K562 (cell line): ENCODE results near the gene METAP1. TPM values are rescaled to one million over a fixed set of nuclear protein-coding genes. Genes with fewer than 3 reads are reported as not detected.

ENCODE experiments used
- ATAC-seq: fragments of 200-7000 bp; cut with Tn5 transposase; 3 replicates; pipeline ENCODE4 v1.9.1; 2020; ENCODE audit warnings: moderate library complexity
- BruUV-seq: library from RNA; stranded (reverse); fragments of 400-500 nt; replicated peaks from 2 replicates; lab custom pipeline; 2021; lab: Mats Ljungman, UMichigan
- CTCF ChIA-PET: fragments of 300-600 bp; formaldehyde crosslinking; extraction: SDS; loops from one replicate; lab custom pipeline; 2021; ENCODE audit warnings: low intra/inter-chr PET ratio; lab: Yijun Ruan, JAX
- POLR2A ChIA-PET: fragments of 300-600, 350-650 bp; sonication (Branson Sonifier 250); formaldehyde crosslinking; extraction: SDS; loops from one replicate; lab custom pipeline; 2021; ENCODE audit warnings: antibody characterized with exemption, inconsistent platforms; lab: Yijun Ruan, JAX
- DNase-seq, 4 experiments: peaks; one replicate each; pipeline versions ENCODE4 v3.0.0 to v3.0.0-alpha.2; 2011 to 2018; ENCODE audit warnings: low spot score in 3 of 4, mixed read lengths in 3 of 4; ENCODE audit errors: extremely low read depth in 1 of 4
- FAIRE-seq: peaks from 2 replicates; lab custom pipeline; 2011; peaks lifted over from hg19 to GRCh38; lab: Jason Lieb, UNC
- H2AFZ ChIP-seq: 2 replicates; pipeline ENCODE4 v1.6.0; 2011; ENCODE audit warnings: low read depth, low read length, control low read depth, inconsistent platforms
- H3K27ac ChIP-seq: fragments of 200-600 bp; 3 replicates; pipeline ENCODE4 v1.8.0; 2011; ENCODE audit warnings: low read depth, mild to moderate bottlenecking, control low read depth, inconsistent platforms, low read length, moderate library complexity, mixed read lengths; ENCODE audit errors: extremely low read depth
- H3K27me3 ChIP-seq, 2 experiments: fragments of 300-600 bp in 1 of 2; 2 replicates in 1 of 2; 3 replicates in 1 of 2; pipeline versions ENCODE4 v1.6.0 to v1.8.0; 2011; ENCODE audit warnings: inconsistent platforms in 2 of 2, low read length in 2 of 2, mild to moderate bottlenecking in 1 of 2, mixed read lengths in 1 of 2, moderate library complexity in 1 of 2; ENCODE audit not compliant: control insufficient read depth in 2 of 2, insufficient read depth in 2 of 2
- H3K36me3 ChIP-seq: fragments of 300-600 bp; 3 replicates; pipeline ENCODE4 v1.8.0; 2011; ENCODE audit warnings: mild to moderate bottlenecking, low read length, inconsistent platforms; ENCODE audit not compliant: control insufficient read depth, insufficient read depth
- H3K4me1 ChIP-seq, 2 experiments: fragments of 200-600 bp in 1 of 2; replicated peaks in 1 of 2; 2 replicates in 1 of 2; 3 replicates in 1 of 2; pipeline versions ENCODE4 v1.5.1 to v1.8.0; 2011; ENCODE audit warnings: inconsistent platforms in 2 of 2, low read length in 2 of 2, mild to moderate bottlenecking in 1 of 2, mixed read lengths in 1 of 2, moderate library complexity in 1 of 2; ENCODE audit not compliant: control insufficient read depth in 2 of 2, insufficient read depth in 2 of 2
- H3K4me2 ChIP-seq: 2 replicates; pipeline ENCODE4 v1.6.1; 2011; ENCODE audit warnings: low read length, control low read depth, inconsistent platforms, mixed read lengths; ENCODE audit not compliant: insufficient read depth
- H3K4me3 ChIP-seq: fragments of 200-600 bp; sonication (generic), shearing (Covaris generic); 2 replicates; pipeline ENCODE4 v1.5.1; 2016; ENCODE audit warnings: control low read depth, inconsistent platforms
- H3K79me2 ChIP-seq: fragments of 200-600 bp; 3 replicates; pipeline ENCODE4 v1.8.0; 2011; ENCODE audit warnings: low read length, inconsistent platforms; ENCODE audit not compliant: control insufficient read depth, insufficient read depth
- H3K9ac ChIP-seq, 2 experiments: 2 replicates each; pipeline versions ENCODE4 v1.6.0 to v1.6.1; 2011; ENCODE audit warnings: low read depth in 2 of 2, low read length in 2 of 2, control low read depth in 1 of 2, inconsistent platforms in 1 of 2, mild to moderate bottlenecking in 1 of 2, mixed read lengths in 1 of 2; ENCODE audit not compliant: insufficient read depth in 1 of 2
- H3K9me1 ChIP-seq: one replicate; pipeline ENCODE4 v1.6.0; 2011; ENCODE audit warnings: inconsistent platforms, mild to moderate bottlenecking, low read length, moderate library complexity; ENCODE audit not compliant: control insufficient read depth, insufficient read depth
- H3K9me3 ChIP-seq: replicated peaks from 2 replicates; pipeline ENCODE4 v1.5.1; 2011; ENCODE audit warnings: low read depth, low read length, inconsistent platforms; ENCODE audit not compliant: control insufficient read depth, insufficient read depth
- H4K20me1 ChIP-seq: replicated peaks from 2 replicates; pipeline ENCODE4 v1.6.1; 2011; ENCODE audit warnings: low read length, inconsistent platforms, mixed read lengths; ENCODE audit not compliant: control insufficient read depth, insufficient read depth
- HLTF ChIP-seq: fragments of 450-650 bp; IDR thresholded peaks from 2 replicates; pipeline ENCODE4 v1.6.1; 2016
- MNT ChIP-seq, 2 experiments: fragments of 450-650 bp; conservative IDR thresholded peaks; 2 replicates each; pipeline ENCODE4 v1.6.1; 2017; ENCODE audit warnings: mild to moderate bottlenecking in 2 of 2, moderate library complexity in 2 of 2
- POU5F1 ChIP-seq: fragments of 150-350 bp; IDR thresholded peaks from 2 replicates; pipeline ENCODE4 v1.6.1; 2014; ENCODE audit warnings: borderline replicate concordance, low read length, low read depth, mild to moderate bottlenecking; ENCODE audit not compliant: partially characterized antibody
- ZNF511 ChIP-seq: sonication (generic); formaldehyde crosslinking; IDR thresholded peaks from 2 replicates; pipeline ENCODE4 v1.8.0; 2022; ENCODE audit warnings: mild to moderate bottlenecking, missing genetic modification reagents
- in situ Hi-C: fragments of 300-500 bp; cut with MboI; formaldehyde crosslinking; loops from 4 replicates; pipeline ENCODE4 v1.15.0; 2018; ENCODE audit warnings: inconsistent platforms, mixed read lengths
- intact Hi-C: fragments of 100-400 bp; cut with micrococcal nuclease; formaldehyde crosslinking; loops from 2 replicates; pipeline ENCODE4 v1.14.2; 2022
- polyA plus RNA-seq, 8 experiments: library from polyadenylated mRNA; depleted of rRNA in 4 of 8; stranded (reverse) in 5 of 8; unstranded in 3 of 8; fragments of >200 nt; fragmentation: Nextera tagmentation in 2 of 8; fragmentation: Illumina TruSeq in 1 of 8; extraction: Ambion mirVana in 2 of 8; extraction: Trizol in 1 of 8; gene quantifications; 2 replicates each; pipeline versions ENCODE4 v1.2.1 to v1.2.3, GENCODE V29; 2011 to 2014; ENCODE audit warnings: inconsistent platforms in 1 of 8, missing spikeins in 1 of 8
- total RNA-seq, 7 experiments: library from RNA; depleted of rRNA in 6 of 7; stranded (reverse); fragments of >200 nt in 6 of 7; fragmentation: Illumina TruSeq in 2 of 7; extraction: Trizol in 2 of 7; gene quantifications; 2 replicates each; pipeline versions ENCODE4 v1.2.1 to v1.2.3, GENCODE V29; 2011 to 2021; ENCODE audit warnings: low replicate concordance in 1 of 7

Gene METAP1
- total and polyA plus RNA-seq, 9 of the 15 experiments (the other 6 are each of a cell fraction or from before 2014, with no cell fraction given) = 31.4 to 77.6 (median 59.5) TPM

DNA sequence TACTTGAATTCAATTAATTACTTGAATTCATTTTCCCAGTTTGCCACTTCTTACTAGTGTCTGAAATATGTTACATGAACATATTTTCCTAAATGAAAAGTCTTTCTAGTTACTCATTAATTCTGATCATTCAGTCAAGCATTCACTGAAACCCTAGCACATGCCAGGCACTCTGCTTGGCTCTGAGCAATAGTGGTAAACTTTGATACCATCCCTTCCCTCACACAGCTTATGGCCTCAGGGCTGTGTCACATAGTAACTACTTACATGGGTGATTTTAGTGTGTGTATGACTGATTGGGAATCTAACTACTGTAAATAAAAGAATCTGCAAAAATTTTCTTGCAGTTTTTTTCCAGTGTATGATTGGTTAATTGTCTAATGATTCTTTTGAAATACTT lies 32.7 kb downstream of the METAP1 start:
- POLR2A ChIA-PET = no interaction called here
- in situ Hi-C loops (no loop called here), intact Hi-C loops (no loop called here)
- H3K9me3 ChIP-seq = no peaks in the 10 kb centered on the region
- H3K27me3 ChIP-seq = no peaks in the 10 kb centered on the region
- no peaks in the 10 kb centered on the region for H3K9me1 ChIP-seq
- CTCF ChIA-PET = no interaction called here
- H2AFZ ChIP-seq = no peak overlapping the region
- peaks cover 31% of the 10 kb centered on the region for H3K36me3 ChIP-seq
- BruUV-seq = no TSS peak
- H3K79me2 ChIP-seq = peaks cover 98% of the 10 kb centered on the region
- ATAC-seq = no peak
- peaks cover 0 to 44% of the 10 kb centered on the region in 2 experiments; a peak in 4 of 5 replicates for H3K4me1 ChIP-seq
- H4K20me1 ChIP-seq = peaks cover 17% of the 10 kb centered on the region; the same call in 1 of the 2 replicates
- DNase-seq = no peak
- FAIRE-seq = no peak
- TF ChIP-seq MNT (conservative IDR thresholded peaks at IDR 0.05) (0 out of 4 replicates have a peak, but pooled peaks of 1 of the 2 experiments have one; percentile 13), HLTF (no peak), POU5F1 (no peak), ZNF511 (CRISPR knock-in tag) (no peak)
- H3K4me2 ChIP-seq = no peak overlapping the region
- no peak overlapping the region for H3K4me3 ChIP-seq
- no peak overlapping the region for H3K9ac ChIP-seq
- H3K27ac ChIP-seq = no peak overlapping the region
